IMR-90 (cell line): ENCODE data around the gene MYOZ3. TPM values are rescaled to one million over a fixed set of nuclear protein-coding genes. Genes with fewer than 3 reads are reported as not detected.

Source experiments
- ATAC-seq: fragments of 200-7000 bp; cut with Tn5 transposase; 2 replicates; pipeline ENCODE4 v1.9.1; 2020; ENCODE audit warnings: low read depth, mild to moderate bottlenecking, moderate library complexity
- BruUV-seq: library from RNA; stranded (reverse); fragments of 400-500 nt; replicated peaks from 2 replicates; lab custom pipeline; 2021; lab: Mats Ljungman, UMichigan
- CTCF ChIA-PET: fragments of 300-600 bp; formaldehyde crosslinking; extraction: SDS; loops from one replicate; lab custom pipeline; 2021; ENCODE audit warnings: antibody characterized with exemption; lab: Yijun Ruan, JAX
- POLR2A ChIA-PET: fragments of 300-600 bp; sonication (Branson Sonifier 250); formaldehyde crosslinking; loops from one replicate; lab custom pipeline; 2022; ENCODE audit warnings: antibody characterized with exemption; ENCODE audit not compliant: unreplicated experiment; lab: Charles Lee
- DNase-seq: peaks from one replicate; pipeline ENCODE4 v3.0.0; 2013
- H2AFZ ChIP-seq: replicated peaks from 2 replicates; pipeline ENCODE3; 2013; ENCODE audit warnings: low read length, mild to moderate bottlenecking; ENCODE audit not compliant: poor library complexity
- H2AK5ac ChIP-seq: 2 replicates; pipeline ENCODE4 v1.6.1; 2013; ENCODE audit warnings: low read depth, low read length, inconsistent platforms
- H2AK9ac ChIP-seq: replicated peaks from 2 replicates; pipeline ENCODE3; 2013; ENCODE audit warnings: mild to moderate bottlenecking, low read depth, low read length, moderate library complexity; ENCODE audit not compliant: poor library complexity
- H2BK120ac ChIP-seq: 2 replicates; pipeline ENCODE4 v1.6.1; 2013; ENCODE audit warnings: low read depth, low read length, inconsistent platforms
- H2BK15ac ChIP-seq: 3 replicates; pipeline ENCODE4 v1.6.1; 2013; ENCODE audit warnings: low read depth, low read length, inconsistent platforms
- H2BK20ac ChIP-seq: 2 replicates; pipeline ENCODE4 v1.6.1; 2013; ENCODE audit warnings: low read depth, mild to moderate bottlenecking, inconsistent platforms, low read length, moderate library complexity
- H2BK5ac ChIP-seq: 2 replicates; pipeline ENCODE4 v1.6.1; 2013; ENCODE audit warnings: mild to moderate bottlenecking, low read depth, low read length, inconsistent platforms; ENCODE audit not compliant: poor library complexity, severe bottlenecking
- H3K14ac ChIP-seq: replicated peaks from 2 replicates; pipeline ENCODE4 v1.6.1; 2013; ENCODE audit warnings: low read depth, low read length, inconsistent platforms
- H3K18ac ChIP-seq: 2 replicates; pipeline ENCODE4 v1.6.1; 2013; ENCODE audit warnings: low read depth, low read length, control low read depth
- H3K23ac ChIP-seq: 2 replicates; pipeline ENCODE4 v1.6.1; 2013; ENCODE audit warnings: low read depth, low read length, inconsistent platforms
- H3K27ac ChIP-seq: 2 replicates; pipeline ENCODE4 v1.5.1; 2013; ENCODE audit warnings: mild to moderate bottlenecking, control low read depth, low read length; ENCODE audit not compliant: insufficient read depth
- H3K27me3 ChIP-seq: 2 replicates; pipeline ENCODE4 v1.6.1; 2013; ENCODE audit warnings: low read length; ENCODE audit not compliant: control insufficient read depth, insufficient read depth
- H3K36me3 ChIP-seq: 2 replicates; pipeline ENCODE4 v1.6.1; 2013; ENCODE audit warnings: low read length, mixed read lengths; ENCODE audit not compliant: control insufficient read depth, insufficient read depth
- H3K4ac ChIP-seq: 2 replicates; pipeline ENCODE4 v1.6.1; 2013; ENCODE audit warnings: low read depth, low read length, inconsistent platforms
- H3K4me1 ChIP-seq: 2 replicates; pipeline ENCODE4 v1.6.1; 2013; ENCODE audit warnings: low read length, mixed read lengths; ENCODE audit not compliant: control insufficient read depth, insufficient read depth
- H3K4me2 ChIP-seq: 2 replicates; pipeline ENCODE4 v1.6.1; 2013; ENCODE audit warnings: low read depth, mild to moderate bottlenecking, control low read depth, low read length, moderate library complexity
- H3K4me3 ChIP-seq: 2 replicates; pipeline ENCODE4 v1.5.1; 2013; ENCODE audit warnings: low read depth, mild to moderate bottlenecking, control low read depth, low read length, moderate library complexity; ENCODE audit not compliant: insufficient read depth
- H3K56ac ChIP-seq: 2 replicates; pipeline ENCODE4 v1.6.1; 2013; ENCODE audit warnings: low read length, inconsistent platforms; ENCODE audit not compliant: insufficient read depth; ENCODE audit errors: extremely low read depth
- H3K79me1 ChIP-seq, 2 experiments: 2 replicates each; pipeline ENCODE4 v1.6.1; 2013; ENCODE audit warnings: low read length in 2 of 2, inconsistent platforms in 1 of 2, low read depth in 1 of 2
- H3K9ac ChIP-seq: 2 replicates; pipeline ENCODE4 v1.6.1; 2013; ENCODE audit warnings: low read depth, low read length, control low read depth
- H3K9me1 ChIP-seq: 2 replicates; pipeline ENCODE4 v1.6.1; 2013; ENCODE audit warnings: low read length, inconsistent platforms; ENCODE audit not compliant: insufficient read depth
- H3K9me3 ChIP-seq: 2 replicates; pipeline ENCODE4 v1.6.1; 2013; ENCODE audit warnings: low read length; ENCODE audit not compliant: control insufficient read depth, insufficient read depth
- H4K20me1 ChIP-seq: 2 replicates; pipeline ENCODE4 v1.6.1; 2013; ENCODE audit warnings: low read length, inconsistent platforms; ENCODE audit not compliant: insufficient read depth
- H4K5ac ChIP-seq: 2 replicates; pipeline ENCODE4 v1.6.1; 2013; ENCODE audit warnings: mild to moderate bottlenecking, low read depth, low read length, control low read depth
- H4K8ac ChIP-seq, 2 experiments: 2 replicates each; pipeline ENCODE4 v1.6.1; 2013; ENCODE audit warnings: low read depth in 2 of 2, low read length in 2 of 2, control low read depth in 1 of 2, inconsistent platforms in 1 of 2
- H4K91ac ChIP-seq: 2 replicates; pipeline ENCODE4 v1.6.1; 2013; ENCODE audit warnings: low read depth, low read length, inconsistent platforms; ENCODE audit not compliant: insufficient read depth
- BHLHE40 ChIP-seq: fragments of 150-350 bp; IDR thresholded peaks from 2 replicates; pipeline ENCODE4 v1.6.1; 2016; ENCODE audit warnings: mild to moderate bottlenecking, low read depth, low read length
- CEBPB ChIP-seq: IDR thresholded peaks from 2 replicates; pipeline ENCODE4 v1.6.1; 2012; ENCODE audit warnings: low read depth, low read length, improper control_type of control experiment
- CHD1 ChIP-seq: IDR thresholded peaks from 2 replicates; pipeline ENCODE4 v1.6.1; 2012; ENCODE audit warnings: low read depth, low read length, improper control_type of control experiment
- CTCF ChIP-seq: conservative IDR thresholded peaks from 2 replicates; pipeline ENCODE4 v1.5.1; 2012; ENCODE audit warnings: mild to moderate bottlenecking, low read depth, low read length, improper control_type of control experiment
- FOS ChIP-seq: fragments of 150-350 bp; IDR thresholded peaks from 2 replicates; pipeline ENCODE4 v1.6.1; 2016; ENCODE audit warnings: low read depth, low read length
- MAFK ChIP-seq: IDR thresholded peaks from 2 replicates; pipeline ENCODE4 v1.6.1; 2012; ENCODE audit warnings: low read depth, low read length, improper control_type of control experiment
- MXI1 ChIP-seq: IDR thresholded peaks from 2 replicates; pipeline ENCODE4 v1.6.1; 2012; ENCODE audit warnings: low read depth, mild to moderate bottlenecking, low read length, moderate library complexity, borderline replicate concordance
- POLR2A ChIP-seq: IDR thresholded peaks from 2 replicates; pipeline ENCODE4 v1.6.1; 2012; ENCODE audit warnings: mild to moderate bottlenecking, low read depth, low read length
- RAD21 ChIP-seq: IDR thresholded peaks from 2 replicates; pipeline ENCODE4 v1.6.1; 2012; ENCODE audit warnings: low read length, improper control_type of control experiment
- RFX5 ChIP-seq: IDR thresholded peaks from 2 replicates; pipeline ENCODE4 v1.8.0; 2012; ENCODE audit warnings: low read depth, mild to moderate bottlenecking, low read length, moderate library complexity
- SMC3 ChIP-seq: fragments of 150-350 bp; IDR thresholded peaks from 2 replicates; pipeline ENCODE4 v1.6.1; 2016; ENCODE audit warnings: low read depth, mild to moderate bottlenecking, antibody characterized with exemption, low read length, moderate library complexity
- WGBS, 2 experiments: methylation state at CpG; one replicate each; pipeline versions ENCODE4 v1.1.5 to v1.1.7; 2013; ENCODE audit warnings: missing lambda C conversion rate in 2 of 2; ENCODE audit not compliant: insufficient read length in 1 of 2; ENCODE audit errors: extremely low coverage in 2 of 2; 5-methylcytosine and 5-hydroxymethylcytosine counted together
- dilution Hi-C: fragments of 300-500 bp; cut with HindIII; formaldehyde crosslinking; loops from one replicate; pipeline ENCODE4 v1.14.3; 2018; ENCODE audit warnings: low sequenced_read_pairs; ENCODE audit not compliant: unreplicated experiment
- in situ Hi-C: fragments of 300-500 bp; cut with MboI; formaldehyde crosslinking; loops from 3 replicates; pipeline ENCODE4 v1.14.3; 2019; ENCODE audit warnings: low sequenced_read_pairs, inconsistent platforms, mixed read lengths
- intact Hi-C: fragments of 100-400 bp; cut with micrococcal nuclease; formaldehyde crosslinking; loops from 2 replicates; pipeline ENCODE4 v1.10.0; 2022
- polyA plus RNA-seq, 3 experiments: library from polyadenylated mRNA; depleted of rRNA; stranded (reverse); fragments of >200 nt; gene quantifications; 2 replicates each; pipeline ENCODE4 v1.2.3, GENCODE V29; 2012; ENCODE audit warnings: low replicate concordance in 1 of 3
- total RNA-seq: library from RNA; depleted of rRNA; stranded (reverse); fragments of >200 nt; gene quantifications from 2 replicates; pipeline ENCODE4 v1.2.3, GENCODE V29; 2012
- TF ChIP-seq, protein P1 (sequence below): fragments of 150-350 bp; IDR thresholded peaks from 2 replicates; pipeline ENCODE4 v1.6.1; 2017; ENCODE audit warnings: mild to moderate bottlenecking, antibody characterized with exemption, low read length, low read depth
- TF ChIP-seq, protein P2 (sequence below): fragments of 150-350 bp; IDR thresholded peaks from 2 replicates; pipeline ENCODE4 v1.6.1; 2016; ENCODE audit warnings: low read depth, mild to moderate bottlenecking, low read length, moderate library complexity, borderline replicate concordance

Gene MYOZ3
- total and polyA plus RNA-seq, 2 of the 4 experiments (the other 2 are of a cell fraction), result under 0.01 to 0.24 TPM

DNA sequence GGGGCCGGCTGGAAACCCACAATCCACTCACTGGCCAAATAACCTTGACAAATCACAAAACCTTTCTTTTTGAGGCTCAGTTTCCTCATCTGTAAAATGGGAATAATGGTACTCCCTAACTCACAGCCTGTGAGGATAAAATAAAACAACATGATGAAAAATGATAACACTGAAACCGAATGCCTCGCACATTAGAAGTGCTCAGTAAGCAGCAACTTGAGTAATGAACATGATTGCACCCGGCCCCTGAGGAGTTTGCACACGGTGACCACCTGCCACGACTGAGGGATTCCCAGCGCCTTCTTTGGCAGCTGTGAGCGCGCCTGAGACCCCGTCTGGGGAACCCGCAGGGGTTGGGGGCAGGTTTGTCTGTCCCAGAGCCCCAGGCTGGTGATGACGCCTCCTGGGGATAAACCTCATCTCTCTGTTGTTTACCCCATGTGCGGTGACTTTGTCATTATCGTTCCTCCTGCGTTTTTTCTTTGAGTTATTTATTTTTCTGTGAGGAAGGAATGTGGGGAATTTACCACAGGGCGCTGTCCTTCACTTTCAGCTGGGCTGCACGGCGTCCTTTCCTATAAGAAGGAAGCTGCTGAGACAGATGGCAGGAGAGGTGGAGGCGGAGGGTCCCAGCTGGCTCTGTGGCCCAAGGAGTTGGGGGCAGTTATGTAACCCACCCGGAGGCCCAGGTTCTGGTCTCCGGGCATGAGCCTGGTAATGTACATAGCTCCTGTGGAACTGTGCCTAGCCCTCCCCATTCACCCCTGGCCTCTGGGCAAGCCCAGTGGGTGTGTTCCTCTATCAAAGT, 23.6 kb upstream of the MYOZ3 start:
- Histone ChIP-seq H3K27ac (peak overlapping the region; percentile 88), H2BK120ac (peak overlapping the region; percentile 96), H4K20me1 (peaks cover 4% of the 10 kb centered on the region; the same call in 1 of the 2 replicates), H2BK5ac (peak overlapping the region; percentile 80), H3K14ac (0 out of 2 replicates have a peak overlapping the region, but pooled peaks have one; percentile 22), H2AK9ac (peak overlapping the region; percentile 2), H3K4me2 (peak overlapping the region; percentile 82), H4K5ac (peak overlapping the region; percentile 44), H3K4ac (peak overlapping the region; percentile 94), H3K4me3 (no peak overlapping the region), H3K79me1 (peaks cover 7 to 18% of the 10 kb centered on the region in 2 experiments), H3K9ac (peak overlapping the region; percentile 24; the same call in 1 of the 2 replicates), H4K91ac (peak overlapping the region; percentile 95), H3K9me1 (peaks cover 31% of the 10 kb centered on the region), H2BK15ac (peak overlapping the region; percentile 82; the same call in 2 of the 3 replicates), H2BK20ac (peak overlapping the region; percentile 83), H4K8ac (peak overlapping the region; percentile 47 to 73; a peak in 3 of 4 replicates), H3K36me3 (no peaks in the 10 kb centered on the region; the same call in 1 of the 2 replicates), H3K27me3 (no peaks in the 10 kb centered on the region), H2AK5ac (peak overlapping the region; percentile 87), H3K56ac (no peak overlapping the region), H2AFZ (peak overlapping the region; percentile 46), H3K9me3 (no peaks in the 10 kb centered on the region), H3K18ac (peak overlapping the region; percentile 44; the same call in 1 of the 2 replicates), H3K23ac (peak overlapping the region; percentile 46; the same call in 1 of the 2 replicates), H3K4me1 (peaks cover 52% of the 10 kb centered on the region)
- ChIA-PET POLR2A (no interaction called here), CTCF (interaction anchor here (1.4 kb wide), 1 partner anchor 77 kb away, joined by 3 read pairs; no protein-coding TSS in a partner anchor)
- in situ Hi-C loops, result no loop called here
- WGBS, 2 experiments, result 4% methylated on average over 8 of the region's 21 CpGs; no CpG with 5 or more reads in 1 of the 2 experiments
- DNase-seq, result peak; percentile 95
- ATAC-seq, result peak; percentile 45
- no TSS peak for BruUV-seq
- intact Hi-C loops, result loop anchor here (2.0 kb wide), 1 partner anchor 15 kb away; no protein-coding TSS in a partner anchor
- dilution Hi-C loops, result no loop called here
- 0 out of 2 replicates have a peak, but pooled peaks have one; percentile 1 for TF ChIP-seq MAFK
- TF ChIP-seq SMC3, result peak; percentile 13; the same call in 1 of the 2 replicates
- TF ChIP-seq CEBPB, result no peak; the same call in 1 of the 2 replicates
- no peak for TF ChIP-seq RFX5
- TF ChIP-seq, protein P1, sequence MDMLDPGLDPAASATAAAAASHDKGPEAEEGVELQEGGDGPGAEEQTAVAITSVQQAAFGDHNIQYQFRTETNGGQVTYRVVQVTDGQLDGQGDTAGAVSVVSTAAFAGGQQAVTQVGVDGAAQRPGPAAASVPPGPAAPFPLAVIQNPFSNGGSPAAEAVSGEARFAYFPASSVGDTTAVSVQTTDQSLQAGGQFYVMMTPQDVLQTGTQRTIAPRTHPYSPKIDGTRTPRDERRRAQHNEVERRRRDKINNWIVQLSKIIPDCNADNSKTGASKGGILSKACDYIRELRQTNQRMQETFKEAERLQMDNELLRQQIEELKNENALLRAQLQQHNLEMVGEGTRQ, result peak; percentile 25; the same call in 1 of the 2 replicates
- TF ChIP-seq CHD1, result no peak
- TF ChIP-seq, protein P2, sequence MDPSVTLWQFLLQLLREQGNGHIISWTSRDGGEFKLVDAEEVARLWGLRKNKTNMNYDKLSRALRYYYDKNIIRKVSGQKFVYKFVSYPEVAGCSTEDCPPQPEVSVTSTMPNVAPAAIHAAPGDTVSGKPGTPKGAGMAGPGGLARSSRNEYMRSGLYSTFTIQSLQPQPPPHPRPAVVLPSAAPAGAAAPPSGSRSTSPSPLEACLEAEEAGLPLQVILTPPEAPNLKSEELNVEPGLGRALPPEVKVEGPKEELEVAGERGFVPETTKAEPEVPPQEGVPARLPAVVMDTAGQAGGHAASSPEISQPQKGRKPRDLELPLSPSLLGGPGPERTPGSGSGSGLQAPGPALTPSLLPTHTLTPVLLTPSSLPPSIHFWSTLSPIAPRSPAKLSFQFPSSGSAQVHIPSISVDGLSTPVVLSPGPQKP, result no peak
- TF ChIP-seq CTCF, result no peak
- TF ChIP-seq RAD21, result no peak; the same call in 1 of the 2 replicates
- TF ChIP-seq FOS, result peak; percentile 83
- TF ChIP-seq BHLHE40, result peak; percentile 87
- peak; percentile 58; the same call in 1 of the 2 replicates for TF ChIP-seq MXI1
- peak; percentile 31; the same call in 1 of the 2 replicates for TF ChIP-seq POLR2A
